Ishikawa (cell line): ENCODE measurements around the gene PCBP3.

Source experiments
- CEBPB ChIP-seq: IDR thresholded peaks from 2 replicates; pipeline ENCODE4 v1.6.1; 2012
- CREB1 ChIP-seq: IDR thresholded peaks from 2 replicates; pipeline ENCODE4 v1.6.1; 2012; ENCODE audit warnings: low read depth
- EGR1 ChIP-seq: IDR thresholded peaks from 2 replicates; pipeline ENCODE4 v1.6.1; 2012
- EP300 ChIP-seq: IDR thresholded peaks from 2 replicates; pipeline ENCODE4 v1.6.1; 2012; ENCODE audit warnings: borderline replicate concordance
- FOXM1 ChIP-seq: IDR thresholded peaks from 2 replicates; pipeline ENCODE4 v1.6.1; 2012; ENCODE audit warnings: low read depth, borderline replicate concordance
- NFIC ChIP-seq: IDR thresholded peaks from 2 replicates; pipeline ENCODE4 v1.6.1; 2012
- RAD21 ChIP-seq: IDR thresholded peaks from 2 replicates; pipeline ENCODE4 v1.6.1; 2012; ENCODE audit warnings: low read depth
- TAF1 ChIP-seq: IDR thresholded peaks from 2 replicates; pipeline ENCODE4 v1.6.1; 2012; ENCODE audit warnings: low read depth, mild to moderate bottlenecking
- TCF12 ChIP-seq: IDR thresholded peaks from 2 replicates; pipeline ENCODE4 v1.6.1; 2012; ENCODE audit warnings: low read depth
- TEAD4 ChIP-seq: IDR thresholded peaks from 2 replicates; pipeline ENCODE4 v1.6.1; 2012
- YY1 ChIP-seq: IDR thresholded peaks from 2 replicates; pipeline ENCODE4 v1.6.1; 2012; ENCODE audit warnings: low read depth
- ZBTB7A ChIP-seq: IDR thresholded peaks from 2 replicates; pipeline ENCODE4 v1.6.1; 2012; ENCODE audit warnings: low read depth
- TF ChIP-seq, protein P1 (sequence below): IDR thresholded peaks from 2 replicates; pipeline ENCODE4 v1.6.1; 2012
- TF ChIP-seq, protein P2 (sequence below): IDR thresholded peaks from 2 replicates; pipeline ENCODE4 v1.6.1; 2012
- TF ChIP-seq, protein P3 (sequence below): IDR thresholded peaks from 2 replicates; pipeline ENCODE4 v1.6.1; 2012; ENCODE audit warnings: low read depth, mild to moderate bottlenecking

Gene PCBP3

DNA sequence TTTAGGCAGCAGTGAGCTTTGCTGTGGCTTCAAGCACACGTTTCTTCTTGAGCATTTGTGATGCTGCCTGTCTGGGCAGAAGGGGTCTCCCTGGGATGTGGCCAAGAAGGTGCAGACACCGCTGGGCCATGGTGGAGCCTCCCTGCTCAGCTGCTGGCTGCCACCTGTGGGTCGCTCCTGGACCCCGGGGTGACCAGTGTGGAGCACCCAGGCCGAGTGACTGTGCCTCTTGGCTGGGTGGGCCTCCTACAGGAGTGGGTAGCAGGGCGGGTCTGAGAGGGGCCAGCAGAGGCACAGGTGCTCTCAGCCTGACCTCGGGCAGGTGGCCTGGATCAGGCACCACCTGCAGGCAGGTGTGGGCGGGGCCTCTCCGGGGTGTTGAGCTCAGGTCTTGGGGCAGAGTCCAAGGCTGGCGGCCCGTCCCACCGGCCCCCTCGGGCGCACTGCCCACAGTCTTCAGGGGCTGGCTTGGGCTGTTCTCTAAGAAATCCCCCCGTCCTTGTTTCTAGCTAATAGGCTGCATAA, 296.1 kb downstream of the PCBP3 start:
- TF ChIP-seq, protein P1, sequence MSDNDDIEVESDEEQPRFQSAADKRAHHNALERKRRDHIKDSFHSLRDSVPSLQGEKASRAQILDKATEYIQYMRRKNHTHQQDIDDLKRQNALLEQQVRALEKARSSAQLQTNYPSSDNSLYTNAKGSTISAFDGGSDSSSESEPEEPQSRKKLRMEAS, result no peak
- TF ChIP-seq FOXM1 (no peak), YY1 (no peak), TEAD4 (no peak)
- TF ChIP-seq, protein P2, sequence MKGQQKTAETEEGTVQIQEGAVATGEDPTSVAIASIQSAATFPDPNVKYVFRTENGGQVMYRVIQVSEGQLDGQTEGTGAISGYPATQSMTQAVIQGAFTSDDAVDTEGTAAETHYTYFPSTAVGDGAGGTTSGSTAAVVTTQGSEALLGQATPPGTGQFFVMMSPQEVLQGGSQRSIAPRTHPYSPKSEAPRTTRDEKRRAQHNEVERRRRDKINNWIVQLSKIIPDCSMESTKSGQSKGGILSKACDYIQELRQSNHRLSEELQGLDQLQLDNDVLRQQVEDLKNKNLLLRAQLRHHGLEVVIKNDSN, result no peak

DNA sequence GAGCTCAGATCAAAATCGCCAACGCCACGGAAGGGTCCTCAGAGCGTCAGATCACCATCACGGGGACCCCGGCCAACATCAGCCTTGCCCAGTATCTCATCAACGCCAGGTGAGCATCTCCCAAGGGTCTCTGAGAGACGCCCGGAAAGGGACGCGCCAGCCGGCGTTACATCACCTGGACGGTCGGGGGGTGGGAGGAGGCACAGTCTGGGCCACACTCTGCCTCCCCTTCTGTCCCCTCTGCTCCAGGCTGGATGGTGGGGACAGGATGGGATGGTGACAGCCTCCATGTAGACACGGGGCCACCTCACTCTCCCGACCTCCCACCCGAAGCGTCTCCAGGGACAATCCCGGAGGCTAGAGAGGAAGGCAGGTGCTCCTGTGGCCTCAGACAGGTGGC, 296.6 kb downstream of the PCBP3 start:
- TF ChIP-seq, protein P1, result no peak
- TF ChIP-seq CREB1 (no peak), CEBPB (no peak), TAF1 (no peak), RAD21 (no peak), ZBTB7A (no peak)
- TF ChIP-seq, protein P3, sequence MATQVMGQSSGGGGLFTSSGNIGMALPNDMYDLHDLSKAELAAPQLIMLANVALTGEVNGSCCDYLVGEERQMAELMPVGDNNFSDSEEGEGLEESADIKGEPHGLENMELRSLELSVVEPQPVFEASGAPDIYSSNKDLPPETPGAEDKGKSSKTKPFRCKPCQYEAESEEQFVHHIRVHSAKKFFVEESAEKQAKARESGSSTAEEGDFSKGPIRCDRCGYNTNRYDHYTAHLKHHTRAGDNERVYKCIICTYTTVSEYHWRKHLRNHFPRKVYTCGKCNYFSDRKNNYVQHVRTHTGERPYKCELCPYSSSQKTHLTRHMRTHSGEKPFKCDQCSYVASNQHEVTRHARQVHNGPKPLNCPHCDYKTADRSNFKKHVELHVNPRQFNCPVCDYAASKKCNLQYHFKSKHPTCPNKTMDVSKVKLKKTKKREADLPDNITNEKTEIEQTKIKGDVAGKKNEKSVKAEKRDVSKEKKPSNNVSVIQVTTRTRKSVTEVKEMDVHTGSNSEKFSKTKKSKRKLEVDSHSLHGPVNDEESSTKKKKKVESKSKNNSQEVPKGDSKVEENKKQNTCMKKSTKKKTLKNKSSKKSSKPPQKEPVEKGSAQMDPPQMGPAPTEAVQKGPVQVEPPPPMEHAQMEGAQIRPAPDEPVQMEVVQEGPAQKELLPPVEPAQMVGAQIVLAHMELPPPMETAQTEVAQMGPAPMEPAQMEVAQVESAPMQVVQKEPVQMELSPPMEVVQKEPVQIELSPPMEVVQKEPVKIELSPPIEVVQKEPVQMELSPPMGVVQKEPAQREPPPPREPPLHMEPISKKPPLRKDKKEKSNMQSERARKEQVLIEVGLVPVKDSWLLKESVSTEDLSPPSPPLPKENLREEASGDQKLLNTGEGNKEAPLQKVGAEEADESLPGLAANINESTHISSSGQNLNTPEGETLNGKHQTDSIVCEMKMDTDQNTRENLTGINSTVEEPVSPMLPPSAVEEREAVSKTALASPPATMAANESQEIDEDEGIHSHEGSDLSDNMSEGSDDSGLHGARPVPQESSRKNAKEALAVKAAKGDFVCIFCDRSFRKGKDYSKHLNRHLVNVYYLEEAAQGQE, result no peak

DNA sequence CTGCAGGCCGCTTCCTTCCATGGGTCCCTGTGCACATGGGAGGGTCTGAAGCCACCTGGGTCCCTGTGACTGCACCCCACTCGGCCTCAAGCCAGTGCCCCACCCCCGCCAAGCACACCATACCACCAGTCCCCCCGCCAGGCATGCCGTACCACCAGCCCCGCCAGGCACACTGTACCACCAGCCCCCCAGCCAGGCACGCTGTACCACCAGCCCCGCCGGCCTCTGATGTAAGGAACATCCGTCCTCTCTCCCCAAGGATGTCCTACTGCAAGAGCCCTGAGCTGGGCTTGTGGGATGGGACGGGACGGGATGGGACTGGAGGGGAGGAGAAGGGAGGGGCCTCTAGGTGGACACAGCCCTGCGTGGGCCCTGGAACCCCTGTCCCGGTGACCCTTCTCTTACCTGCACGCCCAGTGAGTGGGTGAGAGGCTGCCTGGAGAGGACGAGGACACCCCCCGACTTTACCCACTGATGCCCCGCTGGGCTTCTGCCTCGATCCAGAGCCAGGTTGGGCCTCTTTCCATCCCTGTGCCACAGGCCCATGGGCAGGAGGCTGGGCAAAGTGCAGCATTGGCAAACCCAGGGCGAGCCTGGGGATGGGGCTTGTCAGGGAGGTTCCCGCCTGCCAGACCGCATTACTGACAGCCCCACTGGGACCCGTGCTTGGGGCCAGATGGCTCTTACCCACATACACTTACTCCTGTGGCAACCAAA, 297.3 kb downstream of the PCBP3 start:
- TF ChIP-seq CEBPB (no peak), ZBTB7A (no peak), RAD21 (no peak), NFIC (no peak), FOXM1 (no peak), EGR1 (no peak), TEAD4 (no peak), TCF12 (no peak)
- TF ChIP-seq, protein P3, result no peak
- TF ChIP-seq, protein P1, result no peak
- TF ChIP-seq, protein P2, result no peak

DNA sequence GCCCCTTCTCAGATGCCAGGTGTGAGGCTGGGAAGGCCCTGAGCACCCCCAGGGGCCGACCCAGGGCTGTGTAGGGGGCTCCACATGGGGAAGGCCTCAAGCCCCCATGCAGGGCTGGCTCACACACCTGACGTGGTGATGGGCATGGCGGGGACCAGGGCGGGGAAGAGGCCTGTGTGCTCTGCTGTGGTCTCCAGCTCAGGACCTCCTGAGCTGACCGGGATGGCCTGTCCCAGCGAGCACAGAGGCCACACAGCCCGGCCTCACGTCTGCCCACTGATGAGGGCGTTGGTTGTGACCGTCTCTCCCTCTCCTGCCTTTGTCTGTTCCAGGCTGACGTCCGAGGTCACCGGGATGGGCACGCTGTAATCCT, 297.8 kb downstream of the PCBP3 start:
- TF ChIP-seq ZBTB7A (no peak), RAD21 (no peak), CEBPB (no peak), NFIC (no peak), EGR1 (no peak), EP300 (no peak), TAF1 (no peak), TCF12 (no peak), TEAD4 (no peak), CREB1 (no peak)
- TF ChIP-seq, protein P1, result no peak
- TF ChIP-seq, protein P2, result no peak

DNA sequence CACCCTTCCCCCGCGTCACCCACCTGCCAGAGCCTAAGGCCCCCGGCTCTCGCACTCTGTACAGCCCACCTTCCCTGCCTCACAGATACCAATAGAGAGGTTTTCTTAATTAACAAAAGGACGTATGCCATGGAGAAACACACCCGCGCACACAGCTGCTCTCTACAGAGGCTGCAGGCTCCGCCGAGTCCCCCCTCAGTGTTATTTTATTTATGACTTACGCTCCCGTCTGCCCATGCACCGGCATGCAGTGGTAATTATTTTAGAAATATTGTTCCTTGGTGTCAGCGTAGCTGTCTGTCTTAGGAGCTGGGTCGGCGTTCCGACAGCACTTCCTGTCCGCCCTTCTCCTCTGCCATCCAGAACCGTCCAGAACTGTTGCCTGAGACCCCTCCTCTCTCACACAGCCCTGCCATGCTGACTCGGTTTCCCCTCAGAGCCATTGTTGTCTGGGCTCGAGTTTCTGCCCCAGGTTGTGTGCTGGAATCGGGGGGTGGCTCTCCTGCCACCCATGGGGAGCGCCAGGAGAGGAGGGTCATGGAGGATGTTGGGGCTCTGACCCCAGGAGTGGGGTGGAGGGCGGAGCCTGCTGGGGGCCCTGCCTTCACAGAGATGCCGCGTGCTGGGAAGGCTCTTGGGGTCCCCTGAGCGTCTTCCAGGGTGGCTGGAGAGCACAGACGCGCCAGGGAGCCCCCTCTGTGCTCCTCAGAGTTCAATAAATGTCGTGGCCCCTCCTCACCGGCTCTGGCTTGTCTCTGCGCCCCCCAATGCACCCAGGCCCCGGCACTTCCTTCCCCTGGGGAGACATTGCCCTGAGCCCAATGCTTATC, 298.4 kb downstream of the PCBP3 start:
- no peak for TF ChIP-seq TCF12
